ENCODE results near the gene KIAA2012. TPM values are rescaled to one million over a fixed set of nuclear protein-coding genes. Genes with fewer than 3 reads are reported as not detected.

Gene KIAA2012
- total RNA-seq, 2 donors from 2014 or later, result 0.74 TPM; not detected in 1

DNA sequence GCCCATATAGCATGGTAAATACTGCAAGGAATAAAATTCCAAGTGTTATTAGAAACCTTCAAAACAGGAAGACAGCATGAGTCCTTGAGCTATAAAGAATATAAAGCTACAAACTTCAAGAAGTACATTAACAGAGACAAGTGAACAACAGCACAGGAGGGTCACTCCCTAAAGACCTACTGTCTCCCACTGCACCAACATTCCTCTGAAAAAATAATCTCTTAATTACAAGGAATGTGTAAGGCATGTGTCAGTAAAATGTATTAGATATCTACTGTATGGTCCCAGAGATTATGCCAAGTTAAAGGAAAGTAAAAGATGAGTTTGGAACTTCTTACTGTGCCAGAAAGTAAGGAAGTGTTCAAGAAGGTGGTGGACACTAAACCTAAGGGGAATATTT lies 135.5 kb downstream of the KIAA2012 start:
- H3K27ac ChIP-seq, result no peak overlapping the region
- no peak for TF ChIP-seq POLR2AphosphoS5 (IDR thresholded peaks at IDR 0.05)
- TF ChIP-seq, protein P1, sequence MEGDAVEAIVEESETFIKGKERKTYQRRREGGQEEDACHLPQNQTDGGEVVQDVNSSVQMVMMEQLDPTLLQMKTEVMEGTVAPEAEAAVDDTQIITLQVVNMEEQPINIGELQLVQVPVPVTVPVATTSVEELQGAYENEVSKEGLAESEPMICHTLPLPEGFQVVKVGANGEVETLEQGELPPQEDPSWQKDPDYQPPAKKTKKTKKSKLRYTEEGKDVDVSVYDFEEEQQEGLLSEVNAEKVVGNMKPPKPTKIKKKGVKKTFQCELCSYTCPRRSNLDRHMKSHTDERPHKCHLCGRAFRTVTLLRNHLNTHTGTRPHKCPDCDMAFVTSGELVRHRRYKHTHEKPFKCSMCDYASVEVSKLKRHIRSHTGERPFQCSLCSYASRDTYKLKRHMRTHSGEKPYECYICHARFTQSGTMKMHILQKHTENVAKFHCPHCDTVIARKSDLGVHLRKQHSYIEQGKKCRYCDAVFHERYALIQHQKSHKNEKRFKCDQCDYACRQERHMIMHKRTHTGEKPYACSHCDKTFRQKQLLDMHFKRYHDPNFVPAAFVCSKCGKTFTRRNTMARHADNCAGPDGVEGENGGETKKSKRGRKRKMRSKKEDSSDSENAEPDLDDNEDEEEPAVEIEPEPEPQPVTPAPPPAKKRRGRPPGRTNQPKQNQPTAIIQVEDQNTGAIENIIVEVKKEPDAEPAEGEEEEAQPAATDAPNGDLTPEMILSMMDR (IDR thresholded peaks at IDR 0.05), result no peak
- no peak for TF ChIP-seq POLR2A (IDR thresholded peaks at IDR 0.05)
- no peak overlapping the region for H3K4me3 ChIP-seq
- no peak for DNase-seq (ENCODE audit: low spot score)
- H3K27me3 ChIP-seq (replicated peaks; ENCODE audit: insufficient read depth), result no peaks in the 10 kb centered on the region
- H3K4me1 ChIP-seq (replicated peaks), result no peaks in the 10 kb centered on the region
- no peaks in the 10 kb centered on the region for H3K9me3 ChIP-seq
- no peaks in the 10 kb centered on the region for H3K36me3 ChIP-seq
- intact Hi-C loops (cut with DNase I), result no loop called here

DNA sequence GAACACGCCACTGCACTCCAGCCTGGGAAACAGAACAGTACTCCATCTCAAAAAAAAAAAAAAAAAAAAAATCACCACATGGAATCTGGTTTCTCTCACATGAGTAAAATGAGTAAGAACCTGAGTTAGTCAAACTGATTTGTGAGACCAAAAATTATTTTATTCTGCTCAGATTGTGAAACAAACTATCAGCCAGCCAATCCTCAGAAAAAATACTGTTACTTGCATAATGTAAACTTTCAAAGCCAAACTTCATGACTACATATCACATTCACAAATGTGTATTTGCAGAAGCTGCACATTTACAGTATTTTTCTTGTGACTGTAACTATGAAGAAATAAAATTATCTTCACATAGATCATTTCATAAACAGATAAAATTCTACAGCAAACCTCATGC lies 142.1 kb downstream of the KIAA2012 start:
- 100% methylated on average over 1 of the region's 1 CpG for WGBS
- no peak for DNase-seq (ENCODE audit: low spot score)
- H3K36me3 ChIP-seq, result peaks cover 0 to 2% of the 10 kb centered on the region in 2 donors
- H3K4me3 ChIP-seq, result no peak overlapping the region
- no peaks in the 10 kb centered on the region for H3K9me3 ChIP-seq
- TF ChIP-seq POLR2A (IDR thresholded peaks at IDR 0.05), result no peak
- no peak for TF ChIP-seq POLR2AphosphoS5 (IDR thresholded peaks at IDR 0.05)
- TF ChIP-seq, protein P1 (IDR thresholded peaks at IDR 0.05), result no peak
- H3K27me3 ChIP-seq (replicated peaks; ENCODE audit: insufficient read depth), result no peaks in the 10 kb centered on the region
- H3K27ac ChIP-seq, result no peak overlapping the region
- intact Hi-C loops (cut with DNase I), result no loop called here
- H3K4me1 ChIP-seq (replicated peaks), result no peaks in the 10 kb centered on the region

DNA sequence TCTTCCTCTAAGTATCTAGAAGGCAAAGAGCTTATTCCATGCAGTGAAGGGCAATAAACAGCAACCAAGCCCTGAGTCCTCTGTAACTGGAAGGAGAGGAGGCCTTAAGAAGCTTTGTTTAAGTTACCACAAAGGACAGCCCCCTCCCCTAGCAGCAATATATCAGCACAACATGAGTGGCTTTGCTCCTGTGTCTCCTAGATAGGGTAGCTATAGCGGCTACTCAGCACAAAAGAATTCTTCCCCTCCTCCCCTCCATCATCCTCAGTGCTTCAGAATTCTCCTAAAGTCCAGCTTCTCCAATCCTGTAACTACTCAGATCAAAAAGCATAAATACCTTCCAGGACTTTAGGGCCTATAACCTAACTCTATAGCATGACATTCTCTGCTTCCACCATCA lies 148.8 kb downstream of the KIAA2012 start:
- Histone ChIP-seq H3K4me3 (no peak overlapping the region), H3K27me3 (replicated peaks; ENCODE audit: insufficient read depth) (no peaks in the 10 kb centered on the region), H3K9me3 (no peaks in the 10 kb centered on the region), H3K36me3 (peaks cover 0 to 2% of the 10 kb centered on the region in 2 donors), H3K27ac (no peak overlapping the region), H3K4me1 (replicated peaks) (no peaks in the 10 kb centered on the region)
- no peak for DNase-seq (ENCODE audit: low spot score)
- 64% methylated on average over 1 of the region's 1 CpG for WGBS
- intact Hi-C loops (cut with DNase I), result no loop called here
- no peak for TF ChIP-seq POLR2A (IDR thresholded peaks at IDR 0.05)
- TF ChIP-seq, protein P1 (IDR thresholded peaks at IDR 0.05), result no peak
- no peak for TF ChIP-seq POLR2AphosphoS5 (IDR thresholded peaks at IDR 0.05)

DNA sequence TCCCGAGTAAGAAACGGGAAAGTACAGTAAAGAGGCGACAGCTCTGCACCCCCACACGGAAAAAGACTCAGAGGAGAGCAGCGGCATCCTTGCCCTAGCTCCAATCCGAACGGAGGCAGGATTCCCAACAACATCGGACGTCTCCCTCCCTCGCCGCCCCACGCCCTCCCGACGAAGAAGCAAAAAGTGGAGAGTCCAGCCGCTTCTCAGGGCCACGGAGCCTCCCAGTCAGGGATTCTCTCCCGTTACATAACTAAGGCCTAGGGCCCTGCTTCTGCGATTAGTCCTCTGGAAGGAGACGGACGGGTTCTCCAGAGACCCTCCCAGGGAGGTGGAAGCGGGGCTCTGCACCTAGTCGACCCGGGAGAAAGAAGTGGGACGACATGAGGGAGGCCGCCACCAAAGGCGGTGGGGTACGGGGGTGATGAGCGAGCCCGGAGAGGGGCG lies 164.8 kb downstream of the KIAA2012 start:
- Histone ChIP-seq H3K9me3 (no peaks in the 10 kb centered on the region), H3K36me3 (no peaks in the 10 kb centered on the region), H3K4me1 (replicated peaks) (peaks cover 5% of the 10 kb centered on the region), H3K27ac (peak overlapping the region; percentile 89 to 96), H3K4me3 (peak overlapping the region; percentile 84 to 94), H3K27me3 (replicated peaks; ENCODE audit: insufficient read depth) (no peaks in the 10 kb centered on the region)
- TF ChIP-seq POLR2AphosphoS5 (IDR thresholded peaks at IDR 0.05) (no peak), POLR2A (IDR thresholded peaks at IDR 0.05) (no peak)
- TF ChIP-seq, protein P1 (IDR thresholded peaks at IDR 0.05), result no peak
- DNase-seq (ENCODE audit: low spot score), result peak; percentile 13
- WGBS, result 0% methylated on average over 28 of the region's 30 CpGs
- intact Hi-C loops (cut with DNase I), result no loop called here

All from prostate gland (tissue), 2 donors.